ENCODE measurements around the gene NUP205. TPM values are rescaled to one million over a fixed set of nuclear protein-coding genes. Genes with fewer than 3 reads are reported as not detected.
A peak's percentile ranks its signal among the peaks of the same experiment; 100 is the strongest.

Gene NUP205
- total RNA-seq, 1 experiment from 2014 or later = 91.0 TPM

DNA sequence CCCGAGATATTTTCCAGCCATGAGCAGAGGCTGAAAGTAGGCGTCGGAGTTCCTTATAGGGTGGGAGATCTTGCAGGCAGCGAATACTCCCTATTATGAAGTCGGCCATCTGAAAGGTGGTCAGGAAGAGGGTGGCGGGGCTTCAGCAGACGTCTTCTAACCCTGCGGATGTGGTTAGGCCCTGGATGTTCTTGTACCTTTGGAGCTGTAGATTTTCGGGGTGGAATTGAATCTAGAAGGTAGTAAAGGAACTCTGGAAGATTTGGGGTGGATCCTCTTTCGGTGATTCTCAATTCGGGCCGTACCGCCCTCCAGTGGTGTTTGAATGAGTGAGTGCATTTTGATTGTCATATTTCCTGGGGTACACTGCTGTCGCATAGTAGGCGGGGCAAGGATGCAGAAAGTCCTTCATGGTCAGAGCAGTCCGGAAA, 635 bp downstream of the NUP205 start:
- RAD21 ChIA-PET (ENCODE audit: low non-redundant PET in 1 of 2, low total read pairs in 2 of 2, uncharacterized antibody in 2 of 2, unreplicated experiment in 2 of 2) = no interaction called here
- intact Hi-C loops (cut with micrococcal nuclease) = loop anchor here (5.0 kb wide), 1 partner anchor 286 kb away; no protein-coding TSS in a partner anchor
- peak; percentile 79 for ATAC-seq
- TF ChIP-seq YY1 (IDR thresholded peaks at IDR 0.05; ENCODE audit: extremely low read depth, insufficient replicate concordance, low read depth, low read length) (no peak), SIN3A (IDR thresholded peaks at IDR 0.05; ENCODE audit: low read depth) (peak; percentile 59; the same call in 1 of the 2 replicates), EGR1 (IDR thresholded peaks at IDR 0.05; ENCODE audit: low read depth) (peak; percentile 21; the same call in 1 of the 2 replicates), POLR2A (IDR thresholded peaks at IDR 0.05; ENCODE audit: borderline replicate concordance, extremely low read depth, insufficient read depth, insufficient read length) (no peak), ELF1 (IDR thresholded peaks at IDR 0.05; ENCODE audit: borderline replicate concordance, low read depth) (no peak), CEBPB (IDR thresholded peaks at IDR 0.05; ENCODE audit: low read depth) (no peak), RAD21 (IDR thresholded peaks at IDR 0.05; ENCODE audit: low read depth) (peak; percentile 62), ZNF274 (IDR thresholded peaks at IDR 0.05; ENCODE audit: low read depth, low read length) (no peak), CBX3 (IDR thresholded peaks at IDR 0.05; ENCODE audit: low read depth) (peak; percentile 34; the same call in 1 of the 2 replicates), SP1 (IDR thresholded peaks at IDR 0.05; ENCODE audit: low read depth) (no peak; the same call in 1 of the 2 replicates), POLR2AphosphoS5 (IDR thresholded peaks at IDR 0.05; ENCODE audit: low read depth, low read length) (0 out of 2 replicates have a peak, but pooled peaks have one; percentile 31), EZH2phosphoT487 (IDR thresholded peaks at IDR 0.05; ENCODE audit: borderline replicate concordance) (no peak), SRF (IDR thresholded peaks at IDR 0.05; ENCODE audit: low read depth) (no peak), FOSL1 (IDR thresholded peaks at IDR 0.05; ENCODE audit: low read depth) (no peak), JUND (IDR thresholded peaks at IDR 0.05) (no peak), TCF7L2 (IDR thresholded peaks at IDR 0.05; ENCODE audit: borderline replicate concordance, extremely low read depth, insufficient read depth, insufficient read length) (no peak)
- TF ChIP-seq, protein P1, sequence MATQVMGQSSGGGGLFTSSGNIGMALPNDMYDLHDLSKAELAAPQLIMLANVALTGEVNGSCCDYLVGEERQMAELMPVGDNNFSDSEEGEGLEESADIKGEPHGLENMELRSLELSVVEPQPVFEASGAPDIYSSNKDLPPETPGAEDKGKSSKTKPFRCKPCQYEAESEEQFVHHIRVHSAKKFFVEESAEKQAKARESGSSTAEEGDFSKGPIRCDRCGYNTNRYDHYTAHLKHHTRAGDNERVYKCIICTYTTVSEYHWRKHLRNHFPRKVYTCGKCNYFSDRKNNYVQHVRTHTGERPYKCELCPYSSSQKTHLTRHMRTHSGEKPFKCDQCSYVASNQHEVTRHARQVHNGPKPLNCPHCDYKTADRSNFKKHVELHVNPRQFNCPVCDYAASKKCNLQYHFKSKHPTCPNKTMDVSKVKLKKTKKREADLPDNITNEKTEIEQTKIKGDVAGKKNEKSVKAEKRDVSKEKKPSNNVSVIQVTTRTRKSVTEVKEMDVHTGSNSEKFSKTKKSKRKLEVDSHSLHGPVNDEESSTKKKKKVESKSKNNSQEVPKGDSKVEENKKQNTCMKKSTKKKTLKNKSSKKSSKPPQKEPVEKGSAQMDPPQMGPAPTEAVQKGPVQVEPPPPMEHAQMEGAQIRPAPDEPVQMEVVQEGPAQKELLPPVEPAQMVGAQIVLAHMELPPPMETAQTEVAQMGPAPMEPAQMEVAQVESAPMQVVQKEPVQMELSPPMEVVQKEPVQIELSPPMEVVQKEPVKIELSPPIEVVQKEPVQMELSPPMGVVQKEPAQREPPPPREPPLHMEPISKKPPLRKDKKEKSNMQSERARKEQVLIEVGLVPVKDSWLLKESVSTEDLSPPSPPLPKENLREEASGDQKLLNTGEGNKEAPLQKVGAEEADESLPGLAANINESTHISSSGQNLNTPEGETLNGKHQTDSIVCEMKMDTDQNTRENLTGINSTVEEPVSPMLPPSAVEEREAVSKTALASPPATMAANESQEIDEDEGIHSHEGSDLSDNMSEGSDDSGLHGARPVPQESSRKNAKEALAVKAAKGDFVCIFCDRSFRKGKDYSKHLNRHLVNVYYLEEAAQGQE (IDR thresholded peaks at IDR 0.05; ENCODE audit: low read depth) = no peak
- TF ChIP-seq, protein P2, sequence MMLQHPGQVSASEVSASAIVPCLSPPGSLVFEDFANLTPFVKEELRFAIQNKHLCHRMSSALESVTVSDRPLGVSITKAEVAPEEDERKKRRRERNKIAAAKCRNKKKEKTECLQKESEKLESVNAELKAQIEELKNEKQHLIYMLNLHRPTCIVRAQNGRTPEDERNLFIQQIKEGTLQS (IDR thresholded peaks at IDR 0.05) = no peak
- TF ChIP-seq, protein P3, sequence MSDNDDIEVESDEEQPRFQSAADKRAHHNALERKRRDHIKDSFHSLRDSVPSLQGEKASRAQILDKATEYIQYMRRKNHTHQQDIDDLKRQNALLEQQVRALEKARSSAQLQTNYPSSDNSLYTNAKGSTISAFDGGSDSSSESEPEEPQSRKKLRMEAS (IDR thresholded peaks at IDR 0.05) = no peak
- TF ChIP-seq, protein P4, sequence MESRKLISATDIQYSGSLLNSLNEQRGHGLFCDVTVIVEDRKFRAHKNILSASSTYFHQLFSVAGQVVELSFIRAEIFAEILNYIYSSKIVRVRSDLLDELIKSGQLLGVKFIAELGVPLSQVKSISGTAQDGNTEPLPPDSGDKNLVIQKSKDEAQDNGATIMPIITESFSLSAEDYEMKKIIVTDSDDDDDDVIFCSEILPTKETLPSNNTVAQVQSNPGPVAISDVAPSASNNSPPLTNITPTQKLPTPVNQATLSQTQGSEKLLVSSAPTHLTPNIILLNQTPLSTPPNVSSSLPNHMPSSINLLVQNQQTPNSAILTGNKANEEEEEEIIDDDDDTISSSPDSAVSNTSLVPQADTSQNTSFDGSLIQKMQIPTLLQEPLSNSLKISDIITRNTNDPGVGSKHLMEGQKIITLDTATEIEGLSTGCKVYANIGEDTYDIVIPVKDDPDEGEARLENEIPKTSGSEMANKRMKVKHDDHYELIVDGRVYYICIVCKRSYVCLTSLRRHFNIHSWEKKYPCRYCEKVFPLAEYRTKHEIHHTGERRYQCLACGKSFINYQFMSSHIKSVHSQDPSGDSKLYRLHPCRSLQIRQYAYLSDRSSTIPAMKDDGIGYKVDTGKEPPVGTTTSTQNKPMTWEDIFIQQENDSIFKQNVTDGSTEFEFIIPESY (IDR thresholded peaks at IDR 0.05; ENCODE audit: extremely low read depth, insufficient replicate concordance, low read length) = no peak
- TF ChIP-seq, protein P5, sequence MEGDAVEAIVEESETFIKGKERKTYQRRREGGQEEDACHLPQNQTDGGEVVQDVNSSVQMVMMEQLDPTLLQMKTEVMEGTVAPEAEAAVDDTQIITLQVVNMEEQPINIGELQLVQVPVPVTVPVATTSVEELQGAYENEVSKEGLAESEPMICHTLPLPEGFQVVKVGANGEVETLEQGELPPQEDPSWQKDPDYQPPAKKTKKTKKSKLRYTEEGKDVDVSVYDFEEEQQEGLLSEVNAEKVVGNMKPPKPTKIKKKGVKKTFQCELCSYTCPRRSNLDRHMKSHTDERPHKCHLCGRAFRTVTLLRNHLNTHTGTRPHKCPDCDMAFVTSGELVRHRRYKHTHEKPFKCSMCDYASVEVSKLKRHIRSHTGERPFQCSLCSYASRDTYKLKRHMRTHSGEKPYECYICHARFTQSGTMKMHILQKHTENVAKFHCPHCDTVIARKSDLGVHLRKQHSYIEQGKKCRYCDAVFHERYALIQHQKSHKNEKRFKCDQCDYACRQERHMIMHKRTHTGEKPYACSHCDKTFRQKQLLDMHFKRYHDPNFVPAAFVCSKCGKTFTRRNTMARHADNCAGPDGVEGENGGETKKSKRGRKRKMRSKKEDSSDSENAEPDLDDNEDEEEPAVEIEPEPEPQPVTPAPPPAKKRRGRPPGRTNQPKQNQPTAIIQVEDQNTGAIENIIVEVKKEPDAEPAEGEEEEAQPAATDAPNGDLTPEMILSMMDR (IDR thresholded peaks at IDR 0.05 in 2 of 3, conservative IDR thresholded peaks at IDR 0.05 in 1 of 3; ENCODE audit: borderline replicate concordance in 1 of 3, insufficient read depth in 1 of 3, low read depth in 2 of 3, low read length in 2 of 3) = peak; percentile 57 to 69 (median 64); a peak in 5 of 6 replicates

More for the DNA sequence above, 635 bp downstream of the NUP205 start:
- Histone ChIP-seq H2AFZ (ENCODE audit: low read depth, low read length, poor library complexity, severe bottlenecking) (peak overlapping the region; percentile 97), H3K36me3 (ENCODE audit: control insufficient read depth in 1 of 2, insufficient read depth in 2 of 2, low read length in 2 of 2) (peaks cover 0 to 6% of the 10 kb centered on the region in 2 experiments; a peak in 1 of 4 replicates), H4K20me1 (ENCODE audit: insufficient read depth) (no peaks in the 10 kb centered on the region), H3K4me2 (ENCODE audit: low read length) (peak overlapping the region; percentile 83), H3K27me3 (ENCODE audit: insufficient read depth, low read length) (no peaks in the 10 kb centered on the region), H3K9me3 (ENCODE audit: control insufficient read depth in 1 of 2, insufficient read depth in 1 of 2, low read depth in 1 of 2, low read length in 2 of 2) (no peaks in the 10 kb centered on the region), H3K9me2 (ENCODE audit: insufficient read depth) (no peaks in the 10 kb centered on the region), H3K4me1 (ENCODE audit: control insufficient read depth in 1 of 2, insufficient read depth in 2 of 2, low read length in 2 of 2) (peaks cover 4 to 13% of the 10 kb centered on the region in 2 experiments; a peak in 3 of 4 replicates), H3K79me2 (ENCODE audit: insufficient read depth, low read length) (peaks cover 56% of the 10 kb centered on the region), H3K9ac (ENCODE audit: low read length) (peak overlapping the region; percentile 97), H3K27ac (ENCODE audit: low read depth, low read length) (peak overlapping the region; percentile 89), H3K4me3 (replicated peaks in 1 of 2; ENCODE audit: low read depth in 1 of 2, low read length in 2 of 2) (peak overlapping the region; percentile 87 to 89)
- no TSS peak for BruUV-seq (replicated peaks)
- peak; percentile 45 for DNase-seq (ENCODE audit: low read depth, low spot score)
- ChIA-PET POLR2A (no interaction called here), CTCF (no interaction called here)
